ENCODE results near the gene DMRTB1.

Gene DMRTB1

GRCh38 chr1:53435151-53435550 is 24.0 kb upstream of the DMRTB1 start:
- DNase-seq (ENCODE audit: low spot score): no peak

GRCh38 chr1:53438427-53439336 is 20.5 kb upstream of the DMRTB1 start:
- DNase-seq (ENCODE audit: low spot score): no peak

- DNase-seq (ENCODE audit: low spot score): no peak
Observed at GRCh38 chr1:53439337-53440207, 19.6 kb upstream of the DMRTB1 start.

GRCh38 chr1:53440633-53441032 is 18.6 kb upstream of the DMRTB1 start:
- DNase-seq (ENCODE audit: low spot score): no peak

- no peak for DNase-seq (ENCODE audit: low spot score)
Observed at GRCh38 chr1:53442299-53442698, 16.9 kb upstream of the DMRTB1 start.

- no peak for DNase-seq (ENCODE audit: low spot score)
Observed at GRCh38 chr1:53446051-53446450, 13.1 kb upstream of the DMRTB1 start.

GRCh38 chr1:53447413-53447812 is 11.8 kb upstream of the DMRTB1 start:
- DNase-seq (ENCODE audit: low spot score): no peak

GRCh38 chr1:53448241-53448841 is 10.9 kb upstream of the DMRTB1 start:
- no peak for DNase-seq (ENCODE audit: low spot score)

- no peak for DNase-seq (ENCODE audit: low spot score)
Observed at GRCh38 chr1:53449021-53449420, 10.2 kb upstream of the DMRTB1 start.

- no peak for DNase-seq (ENCODE audit: low spot score)
Observed at GRCh38 chr1:53449693-53450092, 9.5 kb upstream of the DMRTB1 start.

- no peak for DNase-seq (ENCODE audit: low spot score)
Observed at GRCh38 chr1:53450225-53450624, 9.0 kb upstream of the DMRTB1 start.

- DNase-seq (ENCODE audit: low spot score): no peak
Observed at GRCh38 chr1:53454019-53454418, 5.2 kb upstream of the DMRTB1 start.

GRCh38 chr1:53455364-53455991 is 3.7 kb upstream of the DMRTB1 start:
- no peak for DNase-seq (ENCODE audit: low spot score)

GRCh38 chr1:53458634-53459033 is 565 bp upstream of the DMRTB1 start:
- no peak for DNase-seq (ENCODE audit: low spot score)

- DNase-seq (ENCODE audit: low spot score): no peak
Observed at GRCh38 chr1:53460211-53460634, 1.0 kb downstream of the DMRTB1 start.

- no peak for DNase-seq (ENCODE audit: low spot score)
Observed at GRCh38 chr1:53460666-53461322, 1.6 kb downstream of the DMRTB1 start.

GRCh38 chr1:53461323-53462044 is 2.3 kb downstream of the DMRTB1 start:
- no peak for DNase-seq (ENCODE audit: low spot score)

- no peak for DNase-seq (ENCODE audit: low spot score)
Observed at GRCh38 chr1:53462193-53462592, 3.0 kb downstream of the DMRTB1 start.

- DNase-seq (ENCODE audit: low spot score): no peak
Observed at GRCh38 chr1:53462769-53463501, 3.7 kb downstream of the DMRTB1 start.

Data from germinal center (tissue), 1 donor.